ENCODE measurements around the gene TPRN. TPM values are rescaled to one million over a fixed set of nuclear protein-coding genes. Genes with fewer than 3 reads are reported as not detected.

The TPRN gene
- total and polyA plus RNA-seq, 2 experiments from 2014 or later: 6.4 to 29.2 TPM

GRCh38 chr9:137167277-137167746 lies 33.2 kb downstream of the TPRN start (continued):
- TF ChIP-seq REST (IDR thresholded peaks at IDR 0.05; ENCODE audit: unreplicated experiment) (no peak), NANOG (IDR thresholded peaks at IDR 0.05; ENCODE audit: borderline replicate concordance) (no peak), ZNF462 (CRISPR knock-in tag; IDR thresholded peaks at IDR 0.05) (no peak)

GRCh38 chr9:137166380-137167229 lies 33.9 kb downstream of the TPRN start:
- Mint-ChIP-seq H3K27me3 (ENCODE audit: insufficient read depth, low read depth, poor library complexity) (peaks cover 80% of the 10 kb centered on the region), H3K27ac (no peak overlapping the region), H3K9me3 (no peaks in the 10 kb centered on the region), H3K4me1 (peaks cover 5% of the 10 kb centered on the region; the same call in 2 of the 3 replicates), H3K36me3 (ENCODE audit: low read depth) (no peaks in the 10 kb centered on the region), H3K4me3 (no peak overlapping the region)
- DNase-seq (ENCODE audit: low spot score) (no peak), ATAC-seq (no peak)
- peaks cover 89% of the 10 kb centered on the region for H3K27me3 ChIP-seq (ENCODE audit: insufficient read depth)
- no peak overlapping the region for H3K4me3 ChIP-seq
- H3K27ac ChIP-seq (ENCODE audit: low read depth): no peak overlapping the region
- H3K4me1 ChIP-seq (ENCODE audit: insufficient read depth): no peaks in the 10 kb centered on the region; the same call in 1 of the 2 replicates
- no peaks in the 10 kb centered on the region for H4K20me1 ChIP-seq (replicated peaks; ENCODE audit: insufficient read depth)
- no peaks in the 10 kb centered on the region for H3K79me2 ChIP-seq (replicated peaks; ENCODE audit: insufficient read depth)
- H3K36me3 ChIP-seq (ENCODE audit: insufficient read depth): no peaks in the 10 kb centered on the region
- TF ChIP-seq ZNF114 (CRISPR knock-in tag; IDR thresholded peaks at IDR 0.05): no peak
- no peak for TF ChIP-seq CREB1 (CRISPR knock-in tag; IDR thresholded peaks at IDR 0.05; ENCODE audit: low read depth)
- no peak for TF ChIP-seq EZH2phosphoT487 (IDR thresholded peaks at IDR 0.05; ENCODE audit: unreplicated experiment)
- H3F3A ChIP-seq (replicated peaks; ENCODE audit: low read depth): no peaks in the 10 kb centered on the region
- H2AFZ ChIP-seq: no peak overlapping the region
- H3K4me2 ChIP-seq: no peak overlapping the region
- no peaks in the 10 kb centered on the region for H3K9me2 ChIP-seq (ENCODE audit: insufficient read depth)

Data from GM23338 (cell line).